Ascending aorta (tissue), 2 donors: Measurements from ENCODE around the gene RASSF8. TPM values are rescaled to one million over a fixed set of nuclear protein-coding genes. Genes with fewer than 3 reads are reported as not detected.
A peak's percentile ranks its signal among the peaks of the same experiment; 100 is the strongest.

Experiments
- DNase-seq, 2 donors: peaks; one replicate each; pipeline ENCODE4 v3.0.0-alpha.2; 2019; ENCODE audit warnings: low spot score in 2 of 2
- H3K27ac ChIP-seq, 2 donors: fragments of 200-600 bp; sonication (generic); one replicate each; pipeline ENCODE4 v1.5.1; 2016 to 2017; ENCODE audit warnings: mild to moderate bottlenecking in 1 of 2
- H3K27me3 ChIP-seq: fragments of 200-600 bp; sonication (generic); one replicate; pipeline ENCODE4 v1.5.1; 2017
- H3K36me3 ChIP-seq, 2 donors: fragments of 200-600 bp; sonication (generic); one replicate each; pipeline ENCODE4 v1.5.1; 2016
- H3K4me1 ChIP-seq, 2 donors: fragments of 200-600 bp; sonication (generic); one replicate each; pipeline ENCODE4 v1.5.1; 2016 to 2017; ENCODE audit warnings: mild to moderate bottlenecking in 1 of 2
- H3K4me3 ChIP-seq, 2 donors: fragments of 200-600 bp; sonication (generic); one replicate each; pipeline ENCODE4 v1.5.1; 2016 to 2017; ENCODE audit warnings: mild to moderate bottlenecking in 1 of 2
- H3K9me3 ChIP-seq, 2 donors: fragments of 200-600 bp; sonication (generic); one replicate each; pipeline ENCODE4 v1.5.1; 2016
- CTCF ChIP-seq, 3 experiments: fragments of 200-600 bp in 2 of 3; fragments of 450-650 bp in 1 of 3; sonication (generic) in 2 of 3; IDR thresholded peaks; one replicate each; pipeline ENCODE4 v1.5.1; 2016 to 2019; ENCODE audit warnings: antibody characterized with exemption in 3 of 3, mild to moderate bottlenecking in 1 of 3, moderate library complexity in 1 of 3
- intact Hi-C: fragments of 100-400 bp; cut with DNase I; formaldehyde crosslinking; loops from one replicate; pipeline ENCODE4 v1.15.1; 2023
- total RNA-seq: library from RNA; depleted of rRNA; stranded (reverse); fragments of >200 nt; gene quantifications from one replicate; pipeline ENCODE4 v1.1.0, GENCODE V29; 2016

RASSF8 gene
- total RNA-seq, 1 donor from 2014 or later, result 92.1 TPM

- no peak for DNase-seq
- intact Hi-C loops, result loop anchor here (2.0 to 10.0 kb wide), 5 partner anchors 14 to 426 kb away; partner anchors contain the start of gene RASSF8
- TF ChIP-seq CTCF (IDR thresholded peaks at IDR 0.05), result no peak
- Histone ChIP-seq H3K27ac (peak overlapping the region; percentile 82 to 87), H3K36me3 (no peaks in the 10 kb centered on the region), H3K27me3 (no peaks in the 10 kb centered on the region), H3K9me3 (no peaks in the 10 kb centered on the region), H3K4me3 (no peak overlapping the region), H3K4me1 (peaks cover 3 to 24% of the 10 kb centered on the region in 2 donors)
These were observed 52.6 kb downstream of the RASSF8 start for GRCh38 chr12:26011099-26011498.

- Histone ChIP-seq H3K9me3 (no peaks in the 10 kb centered on the region), H3K4me1 (peaks cover 3 to 24% of the 10 kb centered on the region in 2 donors), H3K36me3 (no peaks in the 10 kb centered on the region), H3K27ac (no peak overlapping the region), H3K4me3 (no peak overlapping the region), H3K27me3 (no peaks in the 10 kb centered on the region)
- DNase-seq, result no peak
- no peak for TF ChIP-seq CTCF (IDR thresholded peaks at IDR 0.05)
- intact Hi-C loops, result loop anchor here (5.0 to 10.0 kb wide), 3 partner anchors 98 to 429 kb away; no protein-coding TSS in a partner anchor
These were observed 55.6 kb downstream of the RASSF8 start for GRCh38 chr12:26014085-26014484.

- no peaks in the 10 kb centered on the region for H3K36me3 ChIP-seq
- intact Hi-C loops, result loop anchor here (10.0 kb wide), 2 partner anchors 192 to 432 kb away; no protein-coding TSS in a partner anchor
- DNase-seq, result no peak
- H3K4me3 ChIP-seq, result no peak overlapping the region
- H3K9me3 ChIP-seq, result no peaks in the 10 kb centered on the region
- H3K27ac ChIP-seq, result no peak overlapping the region
- TF ChIP-seq CTCF (IDR thresholded peaks at IDR 0.05), result no peak
- peaks cover 0 to 3% of the 10 kb centered on the region in 2 donors for H3K4me1 ChIP-seq
- no peaks in the 10 kb centered on the region for H3K27me3 ChIP-seq
These were observed 58.0 kb downstream of the RASSF8 start for GRCh38 chr12:26016516-26016915.

- Histone ChIP-seq H3K27ac (no peak overlapping the region), H3K4me3 (no peak overlapping the region), H3K9me3 (no peaks in the 10 kb centered on the region), H3K36me3 (no peaks in the 10 kb centered on the region), H3K4me1 (no peaks in the 10 kb centered on the region), H3K27me3 (no peaks in the 10 kb centered on the region)
- DNase-seq, result no peak
- intact Hi-C loops, result loop anchor here (10.0 kb wide), 2 partner anchors 193 to 433 kb away; no protein-coding TSS in a partner anchor
- peak; percentile 23 to 73 (median 48) for TF ChIP-seq CTCF (IDR thresholded peaks at IDR 0.05)
These were observed 59.2 kb downstream of the RASSF8 start for GRCh38 chr12:26017484-26018211.

GRCh38 chr12:26018926-26019325 lies 60.4 kb downstream of the RASSF8 start:
- TF ChIP-seq CTCF (IDR thresholded peaks at IDR 0.05), result no peak
- Histone ChIP-seq H3K36me3 (no peaks in the 10 kb centered on the region), H3K4me1 (no peaks in the 10 kb centered on the region), H3K9me3 (no peaks in the 10 kb centered on the region), H3K27ac (no peak overlapping the region), H3K27me3 (no peaks in the 10 kb centered on the region), H3K4me3 (no peak overlapping the region)
- intact Hi-C loops, result loop anchor here (10.0 kb wide), 2 partner anchors 194 to 434 kb away; no protein-coding TSS in a partner anchor
- no peak for DNase-seq
